ENCODE results near the gene RTP5. TPM values are rescaled to one million over a fixed set of nuclear protein-coding genes. Genes with fewer than 3 reads are reported as not detected.

The RTP5 gene
- total RNA-seq, 2 donors from 2014 or later: not detected

DNA sequence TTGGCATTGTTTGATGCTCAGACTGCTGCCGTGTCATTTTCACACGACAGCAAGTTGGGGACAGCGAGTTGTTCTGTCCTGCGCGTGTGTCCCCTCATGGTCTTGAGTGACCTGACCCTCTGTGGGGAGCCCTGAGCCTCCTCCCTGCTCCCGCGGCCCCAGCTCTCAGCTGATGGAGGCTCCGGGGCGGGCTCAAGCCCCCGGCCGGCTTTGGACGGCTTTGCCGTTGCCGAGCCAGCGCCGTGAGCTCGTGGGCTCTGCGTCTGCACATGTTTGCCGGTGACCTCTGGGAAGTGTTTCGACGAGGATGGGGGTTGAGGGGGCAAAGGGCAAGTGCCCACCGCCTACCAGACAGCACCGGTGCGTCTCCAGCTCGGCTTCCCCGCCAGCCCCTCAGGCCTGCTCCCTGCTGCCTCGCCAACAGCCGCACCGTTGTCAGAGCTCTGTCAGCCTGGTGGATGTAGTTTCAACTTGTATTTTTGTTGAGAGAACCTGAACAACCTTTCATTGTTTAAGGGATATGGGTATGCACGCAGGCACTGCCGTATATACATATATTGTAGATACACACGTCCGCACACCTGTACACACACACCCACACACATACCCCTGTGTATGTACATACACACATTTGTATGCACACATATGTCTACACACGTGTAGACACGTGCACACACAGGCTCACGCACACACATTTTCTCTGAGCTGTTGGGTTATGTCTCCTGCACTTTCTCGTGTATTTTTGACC lies 24.5 kb upstream of the RTP5 start:
- Mint-ChIP-seq H3K27ac (no peak overlapping the region), H3K36me3 (ENCODE audit: low read depth) (no peaks in the 10 kb centered on the region), H3K4me3 (peak overlapping the region; percentile 55), H3K4me1 (no peaks in the 10 kb centered on the region), H3K9me3 (no peaks in the 10 kb centered on the region), H3K27me3 (ENCODE audit: insufficient read depth) (peaks cover 32% of the 10 kb centered on the region)
- no peaks in the 10 kb centered on the region for H3K36me3 ChIP-seq (ENCODE audit: control insufficient read depth, insufficient read depth, low read length)
- no peak overlapping the region for H3K4me3 ChIP-seq (ENCODE audit: low read length)
- H3K4me1 ChIP-seq (ENCODE audit: control insufficient read depth, insufficient read depth, low read length): no peaks in the 10 kb centered on the region
- DNase-seq: peak; percentile 38
- no peak overlapping the region for H3K9ac ChIP-seq (ENCODE audit: extremely low read depth, low read length, poor library complexity, severe bottlenecking)
- WGBS, 2 experiments (ENCODE audit: insufficient coverage in 1 of 2, insufficient read length in 1 of 2): 87 to 93% methylated on average over 19 to 37 of the region's 37 CpGs
- H3K9me3 ChIP-seq (ENCODE audit: control insufficient read depth, low read length): no peaks in the 10 kb centered on the region
- H3K27ac ChIP-seq (ENCODE audit: low read depth, low read length): no peak overlapping the region
- TF ChIP-seq, protein P1, sequence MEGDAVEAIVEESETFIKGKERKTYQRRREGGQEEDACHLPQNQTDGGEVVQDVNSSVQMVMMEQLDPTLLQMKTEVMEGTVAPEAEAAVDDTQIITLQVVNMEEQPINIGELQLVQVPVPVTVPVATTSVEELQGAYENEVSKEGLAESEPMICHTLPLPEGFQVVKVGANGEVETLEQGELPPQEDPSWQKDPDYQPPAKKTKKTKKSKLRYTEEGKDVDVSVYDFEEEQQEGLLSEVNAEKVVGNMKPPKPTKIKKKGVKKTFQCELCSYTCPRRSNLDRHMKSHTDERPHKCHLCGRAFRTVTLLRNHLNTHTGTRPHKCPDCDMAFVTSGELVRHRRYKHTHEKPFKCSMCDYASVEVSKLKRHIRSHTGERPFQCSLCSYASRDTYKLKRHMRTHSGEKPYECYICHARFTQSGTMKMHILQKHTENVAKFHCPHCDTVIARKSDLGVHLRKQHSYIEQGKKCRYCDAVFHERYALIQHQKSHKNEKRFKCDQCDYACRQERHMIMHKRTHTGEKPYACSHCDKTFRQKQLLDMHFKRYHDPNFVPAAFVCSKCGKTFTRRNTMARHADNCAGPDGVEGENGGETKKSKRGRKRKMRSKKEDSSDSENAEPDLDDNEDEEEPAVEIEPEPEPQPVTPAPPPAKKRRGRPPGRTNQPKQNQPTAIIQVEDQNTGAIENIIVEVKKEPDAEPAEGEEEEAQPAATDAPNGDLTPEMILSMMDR (conservative IDR thresholded peaks at IDR 0.05): no peak
- peaks cover 14% of the 10 kb centered on the region for H3K27me3 ChIP-seq (ENCODE audit: control insufficient read depth, insufficient read depth, low read length, poor library complexity, severe bottlenecking)

DNA sequence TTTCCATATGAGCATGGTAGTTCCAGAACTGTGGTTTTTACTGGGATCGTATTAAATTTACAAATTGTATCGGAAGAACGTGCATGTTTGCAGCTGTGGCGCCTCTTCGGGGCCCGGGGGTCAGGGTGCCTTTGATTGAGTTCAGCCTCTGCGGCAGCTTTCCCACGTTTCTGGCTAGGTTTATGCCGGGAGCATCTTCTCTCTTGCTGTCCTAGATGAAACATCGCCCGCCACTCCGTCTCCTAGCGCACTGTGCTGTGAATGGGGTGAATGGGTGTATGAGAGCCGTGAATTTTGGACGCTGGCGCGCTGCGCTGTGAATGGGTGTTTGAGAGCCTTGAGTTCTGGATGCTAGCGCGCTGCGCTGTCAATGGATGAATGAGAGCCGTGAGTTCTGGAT lies 23.1 kb upstream of the RTP5 start:
- H3K4me3 Mint-ChIP-seq: no peak overlapping the region
- no peaks in the 10 kb centered on the region for H3K4me1 Mint-ChIP-seq
- peaks cover 32% of the 10 kb centered on the region for H3K27me3 Mint-ChIP-seq (ENCODE audit: insufficient read depth)
- H3K27ac Mint-ChIP-seq: no peak overlapping the region
- no peak overlapping the region for H3K9ac ChIP-seq (ENCODE audit: extremely low read depth, low read length, poor library complexity, severe bottlenecking)
- H3K36me3 ChIP-seq (ENCODE audit: control insufficient read depth, insufficient read depth, low read length): no peaks in the 10 kb centered on the region
- no peak overlapping the region for H3K27ac ChIP-seq (ENCODE audit: low read depth, low read length)
- H3K4me3 ChIP-seq (ENCODE audit: low read length): no peak overlapping the region
- H3K9me3 ChIP-seq (ENCODE audit: control insufficient read depth, low read length): no peaks in the 10 kb centered on the region
- WGBS, 2 experiments (ENCODE audit: insufficient coverage in 1 of 2, insufficient read length in 1 of 2): 93 to 96% methylated on average over 11 to 22 of the region's 22 CpGs
- peaks cover 14% of the 10 kb centered on the region for H3K27me3 ChIP-seq (ENCODE audit: control insufficient read depth, insufficient read depth, low read length, poor library complexity, severe bottlenecking)
- H3K9me3 Mint-ChIP-seq: no peaks in the 10 kb centered on the region
- peak; percentile 14 for DNase-seq
- no peaks in the 10 kb centered on the region for H3K4me1 ChIP-seq (ENCODE audit: control insufficient read depth, insufficient read depth, low read length)
- TF ChIP-seq, protein P1 (conservative IDR thresholded peaks at IDR 0.05): no peak
- no peaks in the 10 kb centered on the region for H3K36me3 Mint-ChIP-seq (ENCODE audit: low read depth)

DNA sequence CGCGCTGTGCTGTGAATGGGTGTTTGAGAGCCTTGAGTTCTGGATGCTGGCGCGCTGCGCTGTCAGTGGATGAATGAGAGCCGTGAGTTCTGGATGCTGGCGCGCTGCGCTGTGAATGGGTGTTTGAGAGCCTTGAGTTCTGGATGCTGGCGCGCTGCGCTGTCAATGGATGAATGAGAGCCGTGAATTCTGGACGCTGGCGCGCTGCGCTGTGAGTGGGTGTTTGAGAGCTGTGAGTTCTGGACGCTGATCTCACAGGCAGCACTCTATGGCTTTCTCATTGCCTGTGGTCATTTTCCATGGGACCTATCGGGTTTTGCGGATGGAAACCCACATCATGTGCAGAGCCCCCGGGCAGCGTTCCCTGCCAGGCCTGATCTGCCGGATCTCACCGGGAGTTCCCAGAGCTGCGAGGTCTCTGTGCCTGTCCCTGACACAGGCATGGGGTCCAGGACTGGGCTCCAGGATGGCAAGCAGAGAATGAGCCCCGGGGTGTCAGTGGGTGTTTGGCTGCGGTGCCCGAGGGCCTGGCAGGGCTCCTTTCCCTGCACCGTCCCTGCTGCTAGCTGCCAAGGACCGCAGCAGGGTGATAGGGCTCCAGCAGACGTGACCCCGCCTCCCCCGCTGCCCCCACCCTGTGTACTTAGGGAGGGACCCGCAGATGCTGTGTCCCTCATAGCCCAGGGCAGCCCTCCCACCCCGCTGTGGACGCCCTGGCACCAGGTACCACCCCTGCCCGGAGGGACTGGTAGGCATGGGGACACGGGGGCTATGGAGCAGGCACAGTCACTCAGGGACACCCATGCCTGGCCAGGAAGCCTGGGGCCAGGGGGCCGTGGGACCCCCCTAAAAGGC lies 20.5 kb upstream of the RTP5 start:
- TF ChIP-seq, protein P1 (conservative IDR thresholded peaks at IDR 0.05): no peak
- H3K4me1 ChIP-seq (ENCODE audit: control insufficient read depth, insufficient read depth, low read length): no peaks in the 10 kb centered on the region
- peaks cover 14% of the 10 kb centered on the region for H3K27me3 ChIP-seq (ENCODE audit: control insufficient read depth, insufficient read depth, low read length, poor library complexity, severe bottlenecking)
- H3K4me3 ChIP-seq (ENCODE audit: low read length): no peak overlapping the region
- Mint-ChIP-seq H3K27ac (no peak overlapping the region), H3K27me3 (ENCODE audit: insufficient read depth) (peaks cover 27% of the 10 kb centered on the region), H3K4me1 (no peaks in the 10 kb centered on the region), H3K36me3 (ENCODE audit: low read depth) (no peaks in the 10 kb centered on the region), H3K4me3 (no peak overlapping the region), H3K9me3 (no peaks in the 10 kb centered on the region)
- peak; percentile 41 for DNase-seq
- 92 to 97% methylated on average over 23 to 37 of the region's 39 CpGs for WGBS, 2 experiments (ENCODE audit: insufficient coverage in 1 of 2, insufficient read length in 1 of 2)
- no peak overlapping the region for H3K27ac ChIP-seq (ENCODE audit: low read depth, low read length)
- H3K9me3 ChIP-seq (ENCODE audit: control insufficient read depth, low read length): no peaks in the 10 kb centered on the region
- H3K9ac ChIP-seq (ENCODE audit: extremely low read depth, low read length, poor library complexity, severe bottlenecking): no peak overlapping the region
- H3K36me3 ChIP-seq (ENCODE audit: control insufficient read depth, insufficient read depth, low read length): no peaks in the 10 kb centered on the region

Data from endodermal cell (in vitro differentiated cells).